Measurements from ENCODE around the gene C6orf89.

DNA sequence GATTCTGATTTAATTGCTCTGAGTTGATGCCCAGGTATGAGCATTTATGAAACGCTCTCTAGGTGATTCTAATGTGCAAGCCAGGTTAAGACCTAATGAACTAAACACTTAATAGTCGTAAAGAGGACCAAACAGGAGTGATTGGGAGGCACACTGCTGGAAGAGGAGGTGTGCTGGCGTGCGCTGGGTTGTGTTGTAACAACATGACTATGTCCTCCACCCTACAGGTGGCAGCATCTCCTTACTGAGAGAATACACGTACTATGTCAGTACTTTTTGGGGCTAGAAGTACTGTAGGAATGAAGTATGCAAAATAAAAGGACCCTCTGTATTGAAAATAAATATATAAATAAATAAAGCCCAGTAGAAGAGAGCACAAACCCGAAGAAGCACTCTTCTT, 11.9 kb downstream of the C6orf89 start:
- TF ChIP-seq POLR2AphosphoS5 (IDR thresholded peaks at IDR 0.05; ENCODE audit: insufficient read depth in 1 of 2, low read depth in 1 of 2) (no peak), CTCF (IDR thresholded peaks at IDR 0.05) (no peak), POLR2A (IDR thresholded peaks at IDR 0.05) (no peak)

All from vagina (tissue), 2 donors.